IPS DF 4.7 (cell line): ENCODE measurements around the gene TEDDM1.

Source experiments
- DNase-seq: peaks from one replicate; pipeline ENCODE4 v3.0.0-alpha.2; 2013; ENCODE audit warnings: low spot score; ENCODE audit errors: extremely low read depth

Gene TEDDM1

GRCh38 chr1:182407724-182408123 is 7.3 kb upstream of the TEDDM1 start:
- DNase-seq: no peak

GRCh38 chr1:182406012-182406411 is 5.5 kb upstream of the TEDDM1 start:
- DNase-seq: no peak

- DNase-seq: no peak
Observed at GRCh38 chr1:182405578-182405977, 5.1 kb upstream of the TEDDM1 start.

GRCh38 chr1:182404781-182405180 is 4.3 kb upstream of the TEDDM1 start:
- DNase-seq: no peak

- no peak for DNase-seq
Observed at GRCh38 chr1:182397653-182398393, 2.6 kb downstream of the TEDDM1 start.

- DNase-seq: no peak
Observed at GRCh38 chr1:182395906-182396305, 4.6 kb downstream of the TEDDM1 start.

- DNase-seq: no peak
Observed at GRCh38 chr1:182394055-182394775, 6.3 kb downstream of the TEDDM1 start.

GRCh38 chr1:182392050-182393028 is 8.1 kb downstream of the TEDDM1 start:
- DNase-seq: no peak

- peak; percentile 56 for DNase-seq
Observed at GRCh38 chr1:182391362-182392049, 9.0 kb downstream of the TEDDM1 start, which contains the start of gene GLUL. TSS of gene GLUL (minus strand) at chr1:182391790. CDS start at chr1:182388737, 3,053 bp downstream.

GRCh38 chr1:182391028-182391361 is 9.5 kb downstream of the TEDDM1 start:
- DNase-seq: no peak

- DNase-seq: no peak
Observed at GRCh38 chr1:182389619-182390047, 10.8 kb downstream of the TEDDM1 start.

- DNase-seq: no peak
Observed at GRCh38 chr1:182388392-182389134, 11.9 kb downstream of the TEDDM1 start.

GRCh38 chr1:182387566-182387965 is 12.9 kb downstream of the TEDDM1 start:
- DNase-seq: no peak

- no peak for DNase-seq
Observed at GRCh38 chr1:182386980-182387379, 13.5 kb downstream of the TEDDM1 start.

GRCh38 chr1:182385885-182386853 is 14.3 kb downstream of the TEDDM1 start:
- no peak for DNase-seq

- DNase-seq: no peak
Observed at GRCh38 chr1:182384387-182384960, 16.0 kb downstream of the TEDDM1 start.

- no peak for DNase-seq
Observed at GRCh38 chr1:182383934-182384333, 16.5 kb downstream of the TEDDM1 start.

- no peak for DNase-seq
Observed at GRCh38 chr1:182383037-182383661, 17.3 kb downstream of the TEDDM1 start.
